BLaER1 treated with 17β-estradiol and CSF1 and Interleukin-3, amounts not matched to agents 10 nM and 100 nM (cell line): ENCODE results near the gene TBX3.
A peak's percentile ranks its signal among the peaks of the same experiment; 100 is the strongest.

Source experiments
- H3K27ac ChIP-seq, 11 experiments: shearing (Covaris generic); formaldehyde crosslinking; 2 replicates each; pipeline ENCODE4 v1.8.1; 2022
- H3K27me3 ChIP-seq, 11 experiments: shearing (Covaris generic); formaldehyde crosslinking; 2 replicates each; pipeline ENCODE4 v1.8.1; 2022
- H3K36me3 ChIP-seq, 11 experiments: shearing (Covaris generic); formaldehyde crosslinking; 2 replicates each; pipeline ENCODE4 v1.8.1; 2022
- H3K4me1 ChIP-seq, 10 experiments: shearing (Covaris generic); formaldehyde crosslinking; 2 replicates each; pipeline ENCODE4 v1.8.1; 2022
- H3K4me2 ChIP-seq, 11 experiments: shearing (Covaris generic); formaldehyde crosslinking; 2 replicates each; pipeline ENCODE4 v1.8.1; 2022
- H3K4me3 ChIP-seq, 10 experiments: shearing (Covaris generic); formaldehyde crosslinking; 2 replicates each; pipeline ENCODE4 v1.8.1; 2022
- H3K9ac ChIP-seq, 11 experiments: shearing (Covaris generic); formaldehyde crosslinking; 2 replicates each; pipeline ENCODE4 v1.8.1; 2022
- H3K9me3 ChIP-seq, 11 experiments: shearing (Covaris generic); formaldehyde crosslinking; replicated peaks in 1 of 11; 2 replicates each; pipeline ENCODE4 v1.8.1; 2022
- H4K20me1 ChIP-seq, 11 experiments: shearing (Covaris generic); formaldehyde crosslinking; 2 replicates each; pipeline ENCODE4 v1.8.1; 2022
- Cebpa-rat ChIP-seq, 11 experiments: shearing (Covaris generic); IDR thresholded peaks; 2 replicates each; pipeline ENCODE4 v1.8.1; 2022

Gene TBX3

GRCh38 chr12:114665411-114666260 lies 18.3 kb downstream of the TBX3 start:
- H3K9ac ChIP-seq, result no peak overlapping the region
- no peak for TF ChIP-seq Cebpa-rat (IDR thresholded peaks at IDR 0.05)
- H3K4me3 ChIP-seq, result peak overlapping the region in 6 of 10 experiments; percentile 14 to 52 (median 35); a peak in 8 of 20 replicates
- no peak overlapping the region for H3K27ac ChIP-seq
- H4K20me1 ChIP-seq, result peaks cover 0 to 61% (median 42%) of the 10 kb centered on the region in 11 experiments; a peak in 17 of 22 replicates
- peaks cover 79 to 84% (median 81%) of the 10 kb centered on the region in 11 experiments for H3K27me3 ChIP-seq
- H3K36me3 ChIP-seq, result no peaks in the 10 kb centered on the region
- peaks cover 18 to 33% (median 30%) of the 10 kb centered on the region in 10 experiments; a peak in 18 of 20 replicates for H3K4me1 ChIP-seq
- no peaks in the 10 kb centered on the region for H3K9me3 ChIP-seq
- H3K4me2 ChIP-seq, result peak overlapping the region; percentile 40 to 74 (median 66)

- no peak for TF ChIP-seq Cebpa-rat (IDR thresholded peaks at IDR 0.05)
- peaks cover 70 to 75% (median 72%) of the 10 kb centered on the region in 11 experiments for H3K27me3 ChIP-seq
Observed at GRCh38 chr12:114664651-114665320, 19.2 kb downstream of the TBX3 start.

GRCh38 chr12:114662512-114663177 lies 21.3 kb downstream of the TBX3 start:
- no peak overlapping the region for H3K9ac ChIP-seq
- TF ChIP-seq Cebpa-rat (IDR thresholded peaks at IDR 0.05), result no peak
- H3K9me3 ChIP-seq, result no peaks in the 10 kb centered on the region
- H3K4me3 ChIP-seq, result no peak overlapping the region
- H4K20me1 ChIP-seq, result peaks cover 0 to 38% (median 23%) of the 10 kb centered on the region in 11 experiments; a peak in 17 of 22 replicates
- peaks cover 12 to 40% (median 26%) of the 10 kb centered on the region in 10 experiments; a peak in 17 of 20 replicates for H3K4me1 ChIP-seq
- no peak overlapping the region for H3K4me2 ChIP-seq
- H3K36me3 ChIP-seq, result no peaks in the 10 kb centered on the region
- H3K27me3 ChIP-seq, result peaks cover 49 to 54% (median 51%) of the 10 kb centered on the region in 11 experiments
- no peak overlapping the region for H3K27ac ChIP-seq

More at GRCh38 chr12:114664651-114665320, 19.2 kb downstream of the TBX3 start:
- H3K4me3 ChIP-seq, result no peak overlapping the region
- peaks cover 16 to 31% (median 27%) of the 10 kb centered on the region in 10 experiments; a peak in 17 of 20 replicates for H3K4me1 ChIP-seq
- peaks cover 0 to 53% (median 34%) of the 10 kb centered on the region in 11 experiments; a peak in 17 of 22 replicates for H4K20me1 ChIP-seq
- no peak overlapping the region for H3K27ac ChIP-seq
- no peak overlapping the region for H3K9ac ChIP-seq
- H3K9me3 ChIP-seq, result no peaks in the 10 kb centered on the region
- H3K4me2 ChIP-seq, result no peak overlapping the region
- H3K36me3 ChIP-seq, result no peaks in the 10 kb centered on the region

GRCh38 chr12:114661245-114661644 lies 22.7 kb downstream of the TBX3 start:
- peaks cover 0 to 24% (median 10%) of the 10 kb centered on the region in 11 experiments; a peak in 15 of 22 replicates for H4K20me1 ChIP-seq
- peaks cover 35 to 40% (median 37%) of the 10 kb centered on the region in 11 experiments for H3K27me3 ChIP-seq
- H3K9me3 ChIP-seq, result no peaks in the 10 kb centered on the region
- no peak overlapping the region for H3K4me3 ChIP-seq
- no peak overlapping the region for H3K9ac ChIP-seq
- no peak overlapping the region for H3K27ac ChIP-seq
- TF ChIP-seq Cebpa-rat (IDR thresholded peaks at IDR 0.05), result no peak
- H3K4me1 ChIP-seq, result peaks cover 8 to 26% (median 15%) of the 10 kb centered on the region in 10 experiments; a peak in 17 of 20 replicates
- H3K36me3 ChIP-seq, result no peaks in the 10 kb centered on the region
- no peak overlapping the region for H3K4me2 ChIP-seq

- Histone ChIP-seq H3K4me2 (peak overlapping the region in 6 of 11 experiments; percentile 17 to 55 (median 22); a peak in 10 of 22 replicates), H3K4me1 (peaks cover 0 to 18% (median 6%) of the 10 kb centered on the region in 10 experiments; a peak in 7 of 20 replicates), H3K27me3 (peaks cover 14 to 22% (median 15%) of the 10 kb centered on the region in 11 experiments)
Observed at GRCh38 chr12:114659084-114659483, 24.9 kb downstream of the TBX3 start.

GRCh38 chr12:114658002-114658441 lies 26.0 kb downstream of the TBX3 start:
- H3K4me3 ChIP-seq, result no peak overlapping the region
- no peaks in the 10 kb centered on the region for H3K36me3 ChIP-seq
- TF ChIP-seq Cebpa-rat (IDR thresholded peaks at IDR 0.05), result no peak
- peaks cover 4 to 12% (median 4%) of the 10 kb centered on the region in 11 experiments for H3K27me3 ChIP-seq
- no peaks in the 10 kb centered on the region for H3K9me3 ChIP-seq
- H4K20me1 ChIP-seq, result peaks cover 0 to 3% (median 0%) of the 10 kb centered on the region in 11 experiments; a peak in 4 of 22 replicates
- no peak overlapping the region for H3K9ac ChIP-seq
- peak overlapping the region in 3 of 11 experiments; percentile 4 to 39 (median 19); a peak in 4 of 22 replicates for H3K4me2 ChIP-seq
- H3K27ac ChIP-seq, result no peak overlapping the region
- H3K4me1 ChIP-seq, result peaks cover 0 to 18% (median 6%) of the 10 kb centered on the region in 10 experiments; a peak in 7 of 20 replicates

More at GRCh38 chr12:114659084-114659483, 24.9 kb downstream of the TBX3 start:
- Histone ChIP-seq H4K20me1 (peaks cover 0 to 13% (median 0%) of the 10 kb centered on the region in 11 experiments; a peak in 5 of 22 replicates), H3K36me3 (no peaks in the 10 kb centered on the region), H3K27ac (no peak overlapping the region), H3K9me3 (no peaks in the 10 kb centered on the region), H3K4me3 (no peak overlapping the region), H3K9ac (no peak overlapping the region)
- TF ChIP-seq Cebpa-rat (IDR thresholded peaks at IDR 0.05), result no peak

GRCh38 chr12:114657597-114657920 lies 26.4 kb downstream of the TBX3 start:
- H3K4me2 ChIP-seq, result no peak overlapping the region
- no peak overlapping the region for H3K27ac ChIP-seq
- H3K9me3 ChIP-seq, result no peaks in the 10 kb centered on the region
- TF ChIP-seq Cebpa-rat (IDR thresholded peaks at IDR 0.05), result no peak
- H3K27me3 ChIP-seq, result peaks cover 0 to 7% (median 0%) of the 10 kb centered on the region in 11 experiments; a peak in 6 of 22 replicates
- H4K20me1 ChIP-seq, result no peaks in the 10 kb centered on the region; a peak in 1 of 22 replicates
- H3K36me3 ChIP-seq, result no peaks in the 10 kb centered on the region
- no peak overlapping the region for H3K9ac ChIP-seq
- H3K4me1 ChIP-seq, result peaks cover 0 to 18% (median 6%) of the 10 kb centered on the region in 10 experiments; a peak in 7 of 20 replicates
- no peak overlapping the region for H3K4me3 ChIP-seq

GRCh38 chr12:114656906-114657596 lies 26.9 kb downstream of the TBX3 start:
- Histone ChIP-seq H3K4me2 (no peak overlapping the region), H3K27me3 (peaks cover 0 to 5% (median 0%) of the 10 kb centered on the region in 11 experiments; a peak in 2 of 22 replicates), H3K4me1 (peaks cover 0 to 18% (median 6%) of the 10 kb centered on the region in 10 experiments; a peak in 7 of 20 replicates), H3K36me3 (no peaks in the 10 kb centered on the region), H3K9me3 (no peaks in the 10 kb centered on the region), H3K4me3 (no peak overlapping the region), H4K20me1 (no peaks in the 10 kb centered on the region; a peak in 1 of 22 replicates), H3K9ac (no peak overlapping the region), H3K27ac (no peak overlapping the region)
- no peak for TF ChIP-seq Cebpa-rat (IDR thresholded peaks at IDR 0.05)
